H1 (cell line): ENCODE measurements around the gene TPP1. TPM values are rescaled to one million over a fixed set of nuclear protein-coding genes. Genes with fewer than 3 reads are reported as not detected.

Experiments
- SIN3A ChIP-seq, 2 experiments: IDR thresholded peaks in 1 of 2; conservative IDR thresholded peaks in 1 of 2; 2 replicates each; pipeline ENCODE4 v1.6.1; 2011 to 2012; ENCODE audit warnings: low read length in 2 of 2, improper control_type of control experiment in 1 of 2, low read depth in 1 of 2, mild to moderate bottlenecking in 1 of 2
- polyA plus RNA-seq, 7 experiments: library from polyadenylated mRNA; depleted of rRNA in 3 of 7; stranded (reverse) in 5 of 7; unstranded in 2 of 7; fragments of >200 nt in 5 of 7; fragments of 200-250 nt in 2 of 7; gene quantifications; 1 replicate in 5 of 7; 2 replicates in 1 of 7; 4 replicates in 1 of 7; pipeline versions ENCODE4 v1.2.1 to v1.2.3, GENCODE V29; 2011 to 2013; ENCODE audit warnings: missing spikeins in 2 of 7, mixed read lengths in 2 of 7
- total RNA-seq: library from RNA; stranded (reverse); fragmentation: NEBNext Ultra II Directional; extraction: Animal tissue kit (Norgen Biotek cat#: 25700); gene quantifications from 2 replicates; pipeline ENCODE4 v1.2.1, GENCODE V29; 2021

Gene TPP1
- total and polyA plus RNA-seq, 2 of the 8 experiments (the other 6 are each of a cell fraction or from before 2014, with no cell fraction given) = 36.1 to 77.5 TPM

GRCh38 chr11:6655790-6656583 is 36.8 kb upstream of the TPP1 start, which contains the start of gene DCHS1 (continued):
- 0 out of 4 replicates have a peak, but pooled peaks of 1 of the 2 experiments have one; percentile 34 for TF ChIP-seq SIN3A (conservative IDR thresholded peaks at IDR 0.05 in 1 of 2, IDR thresholded peaks at IDR 0.05 in 1 of 2; ENCODE audit: low read depth in 1 of 2, low read length in 2 of 2)
